ENCODE measurements around the gene BTBD9.

Gene BTBD9

GRCh38 chr6:38220069-38220723 is 419.5 kb downstream of the BTBD9 start:
- no peak for DNase-seq

DNA sequence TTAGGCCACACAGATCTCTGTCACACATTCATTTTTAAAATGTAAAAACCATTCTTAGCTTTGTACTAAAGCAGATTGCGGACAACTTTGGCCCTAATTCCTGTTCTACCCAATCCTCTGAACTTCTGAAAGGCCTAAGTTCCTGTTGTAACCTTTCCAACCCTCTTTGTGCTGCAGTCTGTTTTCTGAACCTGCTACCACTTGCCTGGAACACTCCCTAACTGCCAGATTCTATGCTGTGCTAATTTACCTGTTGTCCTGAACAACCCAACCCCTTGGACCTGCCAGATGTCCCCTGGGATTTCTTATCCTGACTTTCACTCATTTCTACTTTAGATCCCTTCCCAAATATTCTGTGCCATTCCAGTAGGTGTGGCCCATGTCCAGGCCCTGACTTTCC is 421.5 kb downstream of the BTBD9 start:
- DNase-seq = no peak

DNA sequence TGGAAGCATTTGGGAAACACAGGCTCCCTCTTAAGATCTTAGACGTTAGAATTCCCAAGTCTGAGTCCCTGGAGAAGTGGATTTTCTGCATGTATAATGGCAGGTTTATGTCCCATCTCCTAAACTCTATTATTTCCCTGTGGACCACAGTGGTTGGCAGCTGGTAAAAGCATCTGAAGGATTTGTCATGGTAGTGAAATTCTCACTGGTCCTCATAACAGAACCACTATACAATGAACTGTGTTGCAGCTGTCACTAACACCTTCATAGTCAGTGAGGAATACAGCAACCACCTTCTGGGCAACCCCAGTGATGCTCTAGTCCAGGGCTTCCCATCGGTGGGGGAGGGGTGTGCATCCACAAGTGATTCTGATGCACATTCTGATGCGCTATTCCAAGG is 423.3 kb downstream of the BTBD9 start:
- no peak for DNase-seq

- DNase-seq = no peak
These were observed 423.9 kb downstream of the BTBD9 start for GRCh38 chr6:38215651-38216311.

DNA sequence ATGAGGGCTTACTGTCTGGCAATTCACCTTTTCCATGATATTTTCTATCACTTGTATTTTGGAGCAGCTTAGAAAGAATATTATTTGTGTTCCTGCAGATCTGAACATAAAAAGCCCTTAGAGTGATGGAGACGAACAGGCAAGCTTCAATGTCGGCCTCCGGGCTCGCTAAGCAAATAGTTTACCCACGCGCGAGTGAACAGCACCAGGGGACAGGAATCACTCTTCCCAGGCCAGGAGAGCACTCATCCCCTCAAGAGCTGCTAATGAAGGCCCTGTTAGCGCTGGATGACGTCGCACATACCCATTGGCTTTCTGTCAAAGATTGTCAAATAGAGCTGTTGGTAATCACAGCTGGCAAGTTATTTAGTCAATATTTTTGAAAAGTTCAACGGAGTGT is 424.5 kb downstream of the BTBD9 start:
- DNase-seq = peak; percentile 64

GRCh38 chr6:38214159-38214558 is 425.6 kb downstream of the BTBD9 start:
- no peak for DNase-seq

DNA sequence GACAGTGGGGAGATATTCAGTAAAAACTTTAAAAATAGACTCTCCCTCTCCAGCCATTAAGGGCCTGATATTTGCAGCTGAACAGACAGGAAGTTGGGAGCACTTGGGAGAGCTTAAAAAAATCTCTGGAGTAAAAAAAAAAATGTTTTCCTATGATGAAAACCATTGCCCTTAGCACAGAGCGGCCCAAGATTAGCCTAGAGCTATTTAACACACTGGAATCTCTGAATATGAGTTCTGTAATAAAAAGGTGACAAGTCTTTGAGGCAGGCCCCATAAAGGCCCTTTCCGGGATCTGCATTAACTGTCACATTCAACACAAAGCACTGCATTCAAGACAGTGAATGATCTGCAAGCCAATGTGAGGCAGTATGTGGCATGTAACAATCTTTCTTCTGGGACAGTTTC is 426.5 kb downstream of the BTBD9 start:
- DNase-seq = no peak

DNA sequence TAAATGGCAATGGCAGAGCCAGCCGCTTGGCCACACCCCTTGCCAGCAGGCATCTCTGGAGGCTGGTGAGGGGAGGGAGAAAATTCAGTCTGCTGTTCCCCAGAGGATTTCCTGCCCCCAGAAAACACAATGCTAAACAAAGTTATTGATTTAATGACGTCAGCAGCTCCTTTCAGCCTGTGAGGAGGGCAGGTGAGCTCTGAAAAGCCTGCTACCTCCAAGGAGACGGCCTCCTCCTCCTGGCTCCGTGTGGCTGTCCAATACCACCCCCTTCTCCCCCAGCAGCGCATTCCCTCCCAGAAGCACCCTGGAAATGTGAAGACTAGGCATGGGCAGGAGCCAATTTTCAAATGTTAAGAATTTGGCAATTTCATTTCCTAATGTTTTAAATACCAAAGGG is 427.1 kb downstream of the BTBD9 start:
- peak; percentile 91 for DNase-seq

GRCh38 chr6:38212116-38212515 is 427.6 kb downstream of the BTBD9 start:
- DNase-seq = no peak

GRCh38 chr6:38209371-38210260 is 430.1 kb downstream of the BTBD9 start:
- DNase-seq = no peak

- no peak for DNase-seq
These were observed 431.7 kb downstream of the BTBD9 start for GRCh38 chr6:38208028-38208427.

- DNase-seq = no peak
These were observed 432.4 kb downstream of the BTBD9 start for GRCh38 chr6:38207375-38207774.

DNA sequence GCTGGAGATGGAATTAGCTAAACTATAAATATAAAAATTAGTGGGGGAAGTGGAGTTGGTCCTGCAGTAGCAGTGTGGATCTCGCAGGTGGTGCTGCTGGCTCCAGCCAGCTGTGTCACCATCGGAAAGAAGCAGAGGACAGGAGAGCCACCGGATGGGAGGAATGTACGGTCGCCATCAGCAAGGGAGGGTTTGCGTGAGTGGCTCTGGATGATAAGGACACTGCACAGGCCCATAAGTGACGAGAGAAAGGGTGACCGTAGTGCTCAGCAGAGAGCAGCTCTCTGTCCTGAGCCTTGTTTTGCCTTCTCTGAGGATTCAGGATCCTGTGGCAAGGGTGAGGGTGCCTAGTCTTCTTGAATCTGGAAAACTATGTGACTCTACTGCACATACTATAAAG is 441.5 kb downstream of the BTBD9 start:
- no peak for DNase-seq

DNA sequence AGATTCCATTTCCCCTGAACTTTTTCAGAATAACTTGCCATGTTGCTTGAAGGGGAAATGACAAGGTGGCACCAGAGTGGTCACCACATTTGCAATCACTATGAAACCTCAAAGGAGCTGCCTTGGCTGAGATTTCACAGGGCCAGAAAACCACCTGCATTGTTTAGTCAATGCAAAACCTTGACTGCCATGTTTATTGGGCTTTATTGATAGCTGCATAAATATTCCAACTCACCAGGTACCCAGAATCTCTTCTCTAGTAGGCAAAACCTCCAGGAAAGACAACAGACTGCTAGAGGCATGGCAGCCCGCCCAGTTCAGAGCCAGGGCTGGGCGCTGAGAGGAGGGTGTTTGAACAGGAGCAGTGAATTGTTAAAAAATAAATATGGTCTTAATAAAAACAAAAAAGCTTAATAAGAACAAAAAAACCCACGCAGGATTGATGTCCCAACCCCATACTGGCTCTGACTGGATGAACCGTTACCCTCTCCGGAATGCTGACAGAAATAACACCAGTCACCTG is 444.6 kb downstream of the BTBD9 start:
- DNase-seq = no peak

- DNase-seq = no peak
These were observed 445.1 kb downstream of the BTBD9 start for GRCh38 chr6:38194589-38194988.

DNA sequence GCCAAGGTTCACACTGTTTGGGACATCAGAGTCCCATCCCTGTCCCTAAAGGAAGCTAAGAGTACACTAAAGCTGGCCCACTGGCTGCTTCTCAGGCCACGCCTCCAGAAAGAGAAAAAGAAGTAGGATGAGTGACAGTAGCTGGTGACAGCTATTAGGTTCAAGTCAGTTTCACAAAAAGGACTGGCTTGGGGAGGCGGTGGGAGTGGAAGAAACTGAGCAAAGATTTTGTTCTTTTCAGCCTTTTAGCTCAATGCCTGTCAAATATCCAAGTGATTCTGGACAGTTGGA is 445.5 kb downstream of the BTBD9 start:
- no peak for DNase-seq

DNA sequence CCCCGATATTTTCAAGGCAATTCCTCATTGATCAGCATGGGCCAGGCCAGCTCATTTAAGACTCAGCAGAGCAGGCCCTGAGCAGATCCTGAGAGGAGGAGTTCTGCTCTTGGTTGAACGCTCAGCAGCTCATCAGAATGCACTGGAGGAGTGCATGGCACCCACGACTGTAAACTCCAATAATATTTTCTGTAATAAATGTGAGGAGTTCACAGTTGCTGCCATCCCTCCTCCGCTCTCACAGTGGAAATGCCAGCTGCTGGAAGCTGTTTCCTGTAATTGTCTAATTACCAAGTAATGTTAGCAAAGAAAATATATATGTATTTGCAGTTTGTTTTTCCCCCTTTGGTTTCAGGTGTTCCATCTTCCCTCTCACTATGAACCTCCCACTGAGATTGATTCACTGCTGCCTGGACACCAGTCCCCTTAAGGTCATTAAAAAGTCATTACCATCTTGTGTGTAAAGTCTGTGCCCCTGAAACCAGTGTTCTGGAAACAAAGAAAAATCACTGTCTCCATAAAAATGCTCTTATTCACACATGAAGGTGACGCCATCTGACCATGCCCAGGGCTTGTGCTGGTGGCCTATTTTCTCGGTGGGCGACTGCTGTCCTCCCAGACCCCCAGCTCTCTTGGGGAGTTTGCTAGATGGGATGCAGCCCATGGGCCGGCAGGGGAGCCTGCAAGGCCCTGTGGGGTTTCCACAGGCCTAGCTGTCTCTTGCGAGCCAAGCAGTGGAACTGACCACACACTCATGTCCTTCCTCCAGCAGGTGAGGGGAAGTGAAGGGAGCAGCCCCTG is 446.0 kb downstream of the BTBD9 start:
- DNase-seq = no peak

GRCh38 chr6:38193051-38193450 is 446.7 kb downstream of the BTBD9 start:
- no peak for DNase-seq

GRCh38 chr6:38192487-38192886 is 447.2 kb downstream of the BTBD9 start:
- DNase-seq = no peak

DNA sequence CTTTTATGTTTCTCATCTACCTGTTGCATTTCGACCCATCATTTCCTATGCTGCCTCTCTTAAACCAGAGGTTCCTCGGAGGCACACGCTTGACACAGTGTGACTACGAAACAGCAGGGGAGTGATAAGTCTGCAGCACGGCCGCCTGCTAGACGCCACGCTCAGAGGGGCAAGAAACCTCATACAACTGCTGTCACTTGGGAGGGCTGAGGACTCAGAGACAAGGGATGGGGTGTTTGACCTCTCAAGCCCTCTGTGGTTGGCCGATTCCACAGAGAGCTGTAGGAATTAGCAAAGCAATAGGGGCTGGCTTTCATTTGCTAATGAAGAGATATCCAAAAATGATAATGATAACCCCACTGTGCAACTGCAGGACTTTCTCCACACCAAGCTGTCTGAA is 447.7 kb downstream of the BTBD9 start:
- DNase-seq = no peak

DNA sequence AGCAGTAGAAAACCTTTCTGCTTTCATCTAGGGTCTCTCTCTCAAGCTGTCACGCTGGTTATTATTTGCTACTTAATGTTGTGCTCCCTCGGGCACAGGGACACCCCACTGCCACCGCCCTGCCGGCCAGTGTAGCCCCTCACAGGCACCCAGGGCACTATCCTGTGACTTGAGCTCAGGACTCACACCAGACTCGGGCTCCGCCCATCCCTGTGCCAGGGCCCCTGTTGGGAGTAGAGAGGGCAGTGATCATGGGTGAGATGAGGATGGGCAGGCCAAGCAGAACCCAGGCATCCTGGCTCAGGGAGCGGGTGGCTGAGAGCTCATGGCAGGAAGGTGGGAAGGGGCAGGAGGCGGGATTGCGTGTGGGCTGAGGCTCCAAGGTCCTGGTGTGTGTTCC is 448.3 kb downstream of the BTBD9 start:
- no peak for DNase-seq

GRCh38 chr6:38188677-38189335 is 450.9 kb downstream of the BTBD9 start:
- no peak for DNase-seq

All from NCI-H510A treated with DMSO at 0.1 percent for 48 hours (cell line).